IMR-90 (cell line): ENCODE measurements around the gene PRKN.

ENCODE experiments used
- BHLHE40 ChIP-seq: fragments of 150-350 bp; IDR thresholded peaks from 2 replicates; pipeline ENCODE4 v1.6.1; 2016; ENCODE audit warnings: mild to moderate bottlenecking, low read depth, low read length
- CEBPB ChIP-seq: IDR thresholded peaks from 2 replicates; pipeline ENCODE4 v1.6.1; 2012; ENCODE audit warnings: low read depth, low read length, improper control_type of control experiment
- FOS ChIP-seq: fragments of 150-350 bp; IDR thresholded peaks from 2 replicates; pipeline ENCODE4 v1.6.1; 2016; ENCODE audit warnings: low read depth, low read length
- MAFK ChIP-seq: IDR thresholded peaks from 2 replicates; pipeline ENCODE4 v1.6.1; 2012; ENCODE audit warnings: low read depth, low read length, improper control_type of control experiment
- MXI1 ChIP-seq: IDR thresholded peaks from 2 replicates; pipeline ENCODE4 v1.6.1; 2012; ENCODE audit warnings: low read depth, mild to moderate bottlenecking, low read length, moderate library complexity, borderline replicate concordance
- NFE2L2 ChIP-seq: fragments of 150-350 bp; IDR thresholded peaks from 2 replicates; pipeline ENCODE4 v1.6.1; 2016; ENCODE audit warnings: low read depth, mild to moderate bottlenecking, low read length
- POLR2A ChIP-seq: IDR thresholded peaks from 2 replicates; pipeline ENCODE4 v1.6.1; 2012; ENCODE audit warnings: mild to moderate bottlenecking, low read depth, low read length
- RAD21 ChIP-seq: IDR thresholded peaks from 2 replicates; pipeline ENCODE4 v1.6.1; 2012; ENCODE audit warnings: low read length, improper control_type of control experiment
- SMC3 ChIP-seq: fragments of 150-350 bp; IDR thresholded peaks from 2 replicates; pipeline ENCODE4 v1.6.1; 2016; ENCODE audit warnings: low read depth, mild to moderate bottlenecking, antibody characterized with exemption, low read length, moderate library complexity
- USF2 ChIP-seq: fragments of 150-350 bp; IDR thresholded peaks from 2 replicates; pipeline ENCODE4 v1.6.1; 2017; ENCODE audit warnings: mild to moderate bottlenecking, antibody characterized with exemption, low read length, low read depth
- TF ChIP-seq, protein P1 (sequence below): conservative IDR thresholded peaks from 2 replicates; pipeline ENCODE4 v1.5.1; 2012; ENCODE audit warnings: mild to moderate bottlenecking, low read depth, low read length, improper control_type of control experiment

GRCh38 chr6:162238675-162239074 lies 488.9 kb downstream of the PRKN start:
- TF ChIP-seq FOS: no peak
- TF ChIP-seq, protein P1, sequence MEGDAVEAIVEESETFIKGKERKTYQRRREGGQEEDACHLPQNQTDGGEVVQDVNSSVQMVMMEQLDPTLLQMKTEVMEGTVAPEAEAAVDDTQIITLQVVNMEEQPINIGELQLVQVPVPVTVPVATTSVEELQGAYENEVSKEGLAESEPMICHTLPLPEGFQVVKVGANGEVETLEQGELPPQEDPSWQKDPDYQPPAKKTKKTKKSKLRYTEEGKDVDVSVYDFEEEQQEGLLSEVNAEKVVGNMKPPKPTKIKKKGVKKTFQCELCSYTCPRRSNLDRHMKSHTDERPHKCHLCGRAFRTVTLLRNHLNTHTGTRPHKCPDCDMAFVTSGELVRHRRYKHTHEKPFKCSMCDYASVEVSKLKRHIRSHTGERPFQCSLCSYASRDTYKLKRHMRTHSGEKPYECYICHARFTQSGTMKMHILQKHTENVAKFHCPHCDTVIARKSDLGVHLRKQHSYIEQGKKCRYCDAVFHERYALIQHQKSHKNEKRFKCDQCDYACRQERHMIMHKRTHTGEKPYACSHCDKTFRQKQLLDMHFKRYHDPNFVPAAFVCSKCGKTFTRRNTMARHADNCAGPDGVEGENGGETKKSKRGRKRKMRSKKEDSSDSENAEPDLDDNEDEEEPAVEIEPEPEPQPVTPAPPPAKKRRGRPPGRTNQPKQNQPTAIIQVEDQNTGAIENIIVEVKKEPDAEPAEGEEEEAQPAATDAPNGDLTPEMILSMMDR: no peak
- TF ChIP-seq NFE2L2: no peak
- no peak for TF ChIP-seq USF2
- TF ChIP-seq POLR2A: no peak
- no peak for TF ChIP-seq RAD21
- no peak for TF ChIP-seq MXI1
- no peak for TF ChIP-seq CEBPB
- TF ChIP-seq BHLHE40: no peak
- TF ChIP-seq MAFK: no peak
- TF ChIP-seq SMC3: no peak
